Right cardiac atrium (tissue), 5 donors: Measurements from ENCODE around the gene WNT3A. TPM values are rescaled to one million over a fixed set of nuclear protein-coding genes. Genes with fewer than 3 reads are reported as not detected.
A peak's percentile ranks its signal among the peaks of the same experiment; 100 is the strongest.

Experiments
- ATAC-seq, 2 donors: fragments of 200-7000 bp; cut with Tn5 transposase; one replicate each; pipeline versions ENCODE4 v1.8.0 to v1.9.1; 2020; ENCODE audit warnings: moderate library complexity in 2 of 2, mild to moderate bottlenecking in 1 of 2
- DNase-seq, 3 donors: peaks; one replicate each; pipeline ENCODE4 v3.0.0-alpha.2; 2020
- H3K27ac ChIP-seq: one replicate; pipeline ENCODE4 v1.5.1; 2013; ENCODE audit warnings: mild to moderate bottlenecking, low read length, control low read depth, moderate library complexity
- H3K27me3 ChIP-seq: one replicate; pipeline ENCODE4 v1.6.1; 2013; ENCODE audit not compliant: control insufficient read depth, insufficient read depth
- H3K4me1 ChIP-seq: one replicate; pipeline ENCODE4 v1.6.1; 2013; ENCODE audit warnings: low read length; ENCODE audit not compliant: control insufficient read depth, insufficient read depth
- H3K4me3 ChIP-seq: one replicate; pipeline ENCODE4 v1.5.1; 2013; ENCODE audit warnings: low read length, control low read depth
- H3K9me3 ChIP-seq: one replicate; pipeline ENCODE4 v1.6.1; 2013; ENCODE audit warnings: low read length; ENCODE audit not compliant: control insufficient read depth
- WGBS: extraction: QIAGEN DNeasy Blood & Tissue Kit; methylation state at CpG from one replicate; pipeline ENCODE4 v1.1.7; 2013; 5-methylcytosine and 5-hydroxymethylcytosine counted together
- intact Hi-C, 4 donors: fragments of 100-400 bp; cut with DNase I; formaldehyde crosslinking; loops; one replicate each; pipeline versions ENCODE4 v1.11.0 to v1.14.0; 2022 to 2023
- polyA plus RNA-seq: library from polyadenylated mRNA; stranded (reverse); fragments of 200-250 nt; gene quantifications from one replicate; pipeline ENCODE4 v1.2.3, GENCODE V29; 2013
- total RNA-seq, 4 donors: library from RNA; stranded (reverse); fragmentation: NEBNext Ultra II Directional; extraction: Animal tissue kit (Norgen Biotek cat#: 25700); gene quantifications; one replicate each; pipeline ENCODE4 v1.2.1, GENCODE V29; 2021
- donor health status: healthy with polysubstance abuse.
- donor health status: DM: no; HTN: yes; CAD: no.
- donor health status: DM: no; HTN: no; CAD: no.
- donor health status: DM: no; HTN: yes; CAD: no; lungs with severe emphysema.
- donor health status: DM: yes; HTN: yes; CAD: no.

The WNT3A gene
- total and polyA plus RNA-seq, 5 donors, result not detected

DNA sequence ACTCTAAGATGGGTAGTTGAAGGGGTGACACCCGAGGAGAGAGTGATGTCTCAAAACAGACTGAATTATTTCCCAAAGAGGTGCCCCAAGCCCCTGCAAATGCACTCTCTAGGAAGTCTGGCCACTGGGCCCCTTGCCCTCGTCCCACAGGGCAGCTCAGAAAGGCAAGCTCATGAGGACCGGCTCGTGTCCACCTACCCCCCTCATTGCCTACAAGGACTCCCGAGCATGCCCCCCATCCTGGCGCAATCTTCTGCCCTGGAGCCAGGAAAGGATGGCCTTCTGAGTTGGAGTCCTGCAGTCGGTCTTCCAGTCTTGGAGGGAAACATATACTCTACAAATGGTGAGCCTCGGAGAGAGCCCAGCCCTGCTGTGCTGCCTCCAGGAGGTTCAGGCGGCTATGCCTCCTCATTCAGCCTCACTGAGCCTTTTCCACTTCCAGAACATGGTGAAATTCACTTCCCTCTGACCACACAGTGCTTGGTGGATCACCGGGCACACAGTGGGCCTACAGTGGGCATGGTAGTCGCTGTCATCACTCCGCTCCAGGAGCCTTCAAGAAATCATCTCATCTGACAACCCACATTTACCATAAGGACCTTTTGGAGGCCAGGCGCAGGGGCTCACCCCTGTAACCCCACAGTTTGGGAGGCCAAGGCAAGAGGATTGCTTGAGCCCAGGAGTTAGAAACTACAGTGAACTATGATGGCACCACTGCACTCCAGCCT, 5.8 kb upstream of the WNT3A start:
- H3K9me3 ChIP-seq, result peaks cover 4% of the 10 kb centered on the region
- no peaks in the 10 kb centered on the region for H3K27me3 ChIP-seq
- peak in 1 of 3 donors; percentile 23 for DNase-seq
- H3K4me3 ChIP-seq, result no peak overlapping the region
- no peak overlapping the region for H3K27ac ChIP-seq
- no peaks in the 10 kb centered on the region for H3K4me1 ChIP-seq
- 80% methylated on average over 13 of the region's 13 CpGs for WGBS
- intact Hi-C loops, result no loop called here
- no peak for ATAC-seq

GRCh38 chr1:228001738-228002535, 4.9 kb upstream of the WNT3A start:
- H3K27me3 ChIP-seq, result no peaks in the 10 kb centered on the region
- no peak overlapping the region for H3K4me3 ChIP-seq
- no peak overlapping the region for H3K27ac ChIP-seq
- DNase-seq (peak in 1 of 3 donors; percentile 16), ATAC-seq (no peak)
- intact Hi-C loops, result no loop called here
- H3K4me1 ChIP-seq, result no peaks in the 10 kb centered on the region
- no peaks in the 10 kb centered on the region for H3K9me3 ChIP-seq
- 69% methylated on average over 15 of the region's 15 CpGs for WGBS

- H3K9me3 ChIP-seq, result no peaks in the 10 kb centered on the region
- H3K27ac ChIP-seq, result no peak overlapping the region
- H3K4me3 ChIP-seq, result no peak overlapping the region
- ATAC-seq (no peak), DNase-seq (no peak)
- WGBS, result 84% methylated on average over 3 of the region's 3 CpGs
- H3K4me1 ChIP-seq, result no peaks in the 10 kb centered on the region
- intact Hi-C loops, result no loop called here
- H3K27me3 ChIP-seq, result peaks cover 2% of the 10 kb centered on the region
Measured at GRCh38 chr1:228002792-228003191, 4.0 kb upstream of the WNT3A start.

DNA sequence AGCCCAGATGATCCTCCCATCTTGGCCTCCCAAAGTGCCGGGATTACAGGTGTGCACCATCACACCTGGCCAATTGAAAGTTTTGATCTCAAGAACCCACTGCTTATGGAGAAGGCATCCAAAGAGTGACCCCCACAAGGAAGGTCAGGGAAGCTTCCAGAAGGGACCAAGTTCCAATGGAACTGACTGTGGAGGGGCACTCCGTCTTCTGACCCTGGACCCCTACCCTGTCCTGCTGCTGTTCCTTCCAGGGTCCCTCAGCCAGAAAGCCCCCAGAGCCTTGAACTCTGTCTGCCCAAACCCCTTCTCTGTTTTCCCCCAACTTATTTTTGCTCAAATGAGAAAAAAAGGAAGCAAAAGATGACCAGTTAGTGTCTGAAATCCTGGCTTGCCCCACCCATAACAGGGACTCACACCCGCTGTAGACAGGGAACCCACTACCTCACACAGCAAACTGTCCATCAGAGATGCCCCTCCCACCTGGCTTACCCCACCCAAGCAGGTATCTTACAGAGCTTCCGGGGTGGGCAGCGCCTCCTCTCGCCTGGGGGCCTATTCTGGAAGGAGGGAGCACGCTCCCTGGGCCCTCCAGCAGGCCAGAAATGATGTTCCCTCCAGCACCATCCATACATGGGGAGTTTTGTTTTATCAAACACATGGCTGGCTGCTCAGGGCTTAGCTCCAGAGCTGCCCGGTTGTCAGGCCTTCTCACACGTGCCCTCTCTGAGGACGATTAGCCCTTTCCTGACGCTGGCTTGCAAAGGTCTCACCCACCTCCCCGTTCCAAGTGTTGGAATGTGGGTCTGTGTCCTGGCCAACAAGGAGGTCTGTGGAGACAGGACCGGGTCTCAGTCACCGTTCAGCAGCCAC, 3.1 kb upstream of the WNT3A start:
- intact Hi-C loops, result no loop called here
- H3K27ac ChIP-seq, result no peak overlapping the region
- WGBS, result 45% methylated on average over 14 of the region's 14 CpGs
- DNase-seq, result no peak
- ATAC-seq, result no peak
- H3K4me3 ChIP-seq, result no peak overlapping the region
- peaks cover 3% of the 10 kb centered on the region for H3K27me3 ChIP-seq
- H3K9me3 ChIP-seq, result no peaks in the 10 kb centered on the region
- H3K4me1 ChIP-seq, result no peaks in the 10 kb centered on the region

GRCh38 chr1:228004331-228004855, 2.4 kb upstream of the WNT3A start:
- peaks cover 3% of the 10 kb centered on the region for H3K27me3 ChIP-seq
- H3K9me3 ChIP-seq, result no peaks in the 10 kb centered on the region
- intact Hi-C loops, result no loop called here
- no peaks in the 10 kb centered on the region for H3K4me1 ChIP-seq
- no peak overlapping the region for H3K4me3 ChIP-seq
- 13% methylated on average over 12 of the region's 12 CpGs for WGBS
- ATAC-seq (peak; percentile 26 to 28), DNase-seq (peak in 1 of 3 donors; percentile 41)
- no peak overlapping the region for H3K27ac ChIP-seq

DNA sequence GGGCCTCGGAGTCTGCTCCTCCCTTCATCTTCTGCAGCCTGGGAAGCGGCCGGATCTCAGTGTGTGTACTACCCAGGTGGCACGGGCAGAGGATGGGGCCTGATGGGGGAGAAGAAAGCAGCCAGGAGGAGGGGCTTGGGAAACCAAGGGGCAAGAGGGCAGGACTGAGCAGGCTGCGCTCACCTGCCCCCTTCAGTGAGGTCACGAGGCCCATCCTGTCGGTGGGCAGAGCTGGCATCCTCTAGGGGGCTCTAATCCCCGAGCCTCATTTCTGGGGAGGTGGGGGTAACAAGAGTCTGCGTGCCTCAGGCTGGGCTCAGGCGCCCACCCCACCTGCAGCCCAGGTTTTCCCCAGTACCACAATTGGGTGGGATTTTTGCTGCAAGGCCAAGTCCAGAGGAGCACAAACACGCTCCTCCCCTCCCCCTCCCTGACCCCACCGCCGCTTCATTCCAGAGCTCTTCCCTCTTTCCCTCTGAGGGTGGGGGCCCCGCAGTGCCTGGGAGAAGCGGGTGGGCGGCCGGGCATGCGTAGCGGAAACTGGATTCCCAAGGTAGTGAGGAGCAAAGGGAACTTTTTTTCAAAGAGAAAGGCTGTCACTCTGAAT, 1.8 kb upstream of the WNT3A start:
- H3K27ac ChIP-seq, result no peak overlapping the region
- intact Hi-C loops, result no loop called here
- DNase-seq, result no peak
- peaks cover 3% of the 10 kb centered on the region for H3K27me3 ChIP-seq
- 8% methylated on average over 19 of the region's 19 CpGs for WGBS
- H3K4me3 ChIP-seq, result no peak overlapping the region
- ATAC-seq, result no peak
- H3K4me1 ChIP-seq, result no peaks in the 10 kb centered on the region
- H3K9me3 ChIP-seq, result no peaks in the 10 kb centered on the region

DNA sequence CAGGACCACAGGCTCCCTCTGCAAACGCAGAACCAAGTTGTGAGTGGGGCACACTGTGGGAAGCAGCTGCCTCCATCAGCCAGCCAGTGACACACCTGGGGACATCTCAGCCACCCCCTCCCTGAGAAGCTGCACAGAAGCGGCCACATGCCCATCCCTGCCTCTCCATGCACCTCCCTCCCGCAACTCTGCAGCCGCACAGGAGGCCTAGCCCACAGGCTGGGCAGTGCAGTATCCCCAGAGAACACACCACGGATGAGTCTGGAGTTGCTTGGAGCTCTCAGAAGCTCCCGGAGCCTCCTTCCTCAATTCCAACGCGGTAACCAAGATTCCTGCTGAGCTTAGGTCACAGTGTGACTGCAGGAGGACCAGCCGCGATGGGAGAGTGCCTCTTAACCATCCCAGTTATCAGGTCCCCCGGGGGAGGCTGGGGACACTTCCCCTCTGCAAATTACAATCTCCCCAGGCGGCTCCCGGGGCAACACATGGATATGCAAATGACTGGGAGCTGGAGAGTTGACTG, 1.2 kb upstream of the WNT3A start:
- Histone ChIP-seq H3K27ac (no peak overlapping the region), H3K4me3 (no peak overlapping the region), H3K4me1 (no peaks in the 10 kb centered on the region), H3K27me3 (peaks cover 3% of the 10 kb centered on the region), H3K9me3 (no peaks in the 10 kb centered on the region)
- DNase-seq (no peak), ATAC-seq (no peak)
- intact Hi-C loops, result no loop called here
- WGBS, result 3% methylated on average over 13 of the region's 13 CpGs

DNA sequence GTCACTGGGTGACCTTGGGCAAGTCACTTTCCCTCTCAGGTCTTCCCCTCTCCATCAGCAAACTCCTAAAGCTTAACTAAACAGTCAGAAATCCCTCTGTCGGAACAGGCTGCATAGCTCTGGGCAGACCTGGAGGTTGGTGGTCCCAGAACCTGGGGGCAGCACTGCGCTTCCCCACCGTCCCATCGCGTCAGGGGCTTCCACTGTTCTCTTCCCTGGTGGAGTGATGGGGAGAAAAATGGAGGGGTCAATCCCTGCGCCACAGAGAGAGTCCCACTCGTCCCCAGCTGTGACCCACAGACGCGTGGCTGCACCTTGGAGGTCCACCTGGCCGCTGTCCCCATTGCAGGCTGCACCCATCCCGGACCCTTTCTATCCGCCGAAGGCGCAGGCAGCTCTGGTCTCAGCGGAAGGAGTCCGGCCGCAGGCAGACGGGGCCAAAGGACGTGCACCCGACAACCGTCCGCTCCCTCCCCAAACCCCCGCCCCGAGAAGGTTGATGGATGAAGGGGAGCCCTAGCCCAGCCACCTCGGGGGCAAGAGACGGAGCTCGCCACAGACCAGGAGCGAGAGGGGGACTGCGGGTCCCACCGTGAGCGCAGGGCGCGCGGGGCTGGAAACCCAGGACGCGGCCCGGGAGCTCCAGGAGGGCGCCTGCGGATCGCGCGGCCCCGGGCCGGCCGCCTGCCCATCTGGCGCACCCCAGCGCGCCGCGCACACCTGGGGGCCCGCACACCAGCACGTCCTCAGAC, 588 bp upstream of the WNT3A start:
- no peaks in the 10 kb centered on the region for H3K4me1 ChIP-seq
- peak overlapping the region; percentile 27 for H3K4me3 ChIP-seq
- ATAC-seq (no peak), DNase-seq (peak in 1 of 3 donors; percentile 27)
- intact Hi-C loops, result no loop called here
- 3% methylated on average over 52 of the region's 52 CpGs for WGBS
- H3K27me3 ChIP-seq, result peaks cover 3% of the 10 kb centered on the region
- no peaks in the 10 kb centered on the region for H3K9me3 ChIP-seq
- no peak overlapping the region for H3K27ac ChIP-seq

DNA sequence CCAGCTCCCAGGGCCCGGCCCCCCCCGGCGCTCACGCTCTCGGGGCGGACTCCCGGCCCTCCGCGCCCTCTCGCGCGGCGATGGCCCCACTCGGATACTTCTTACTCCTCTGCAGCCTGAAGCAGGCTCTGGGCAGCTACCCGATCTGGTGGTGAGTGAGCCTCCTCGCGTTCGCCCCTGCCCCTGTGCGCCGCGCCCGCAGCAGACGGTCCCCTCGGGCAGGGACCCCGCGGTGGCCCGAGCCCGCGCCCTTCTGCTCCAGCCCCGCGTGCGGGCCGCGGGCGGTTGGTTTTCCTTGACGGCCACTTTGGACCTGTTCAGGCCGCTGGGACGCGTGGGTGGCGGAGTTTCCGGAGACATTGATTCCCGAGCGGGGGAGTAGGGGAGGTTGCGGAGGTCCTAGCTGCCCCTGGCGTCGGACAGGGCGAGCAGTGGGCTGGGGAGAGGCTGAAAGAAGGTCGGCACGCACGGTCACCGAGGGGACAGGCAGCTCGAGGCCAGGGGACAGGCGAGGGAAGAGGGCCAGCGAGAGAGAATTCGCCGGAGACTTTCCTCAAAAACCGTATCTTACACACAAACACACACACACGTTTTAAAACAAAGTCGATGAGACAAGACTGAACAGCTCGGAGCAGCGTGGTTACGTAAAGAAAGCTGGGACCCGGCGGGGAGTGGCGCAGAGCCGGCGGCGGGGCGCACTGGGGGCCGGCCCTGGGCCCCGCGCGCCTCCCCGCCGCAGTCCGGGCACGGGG, 427 bp downstream of the WNT3A start:
- H3K9me3 ChIP-seq, result no peaks in the 10 kb centered on the region
- no peaks in the 10 kb centered on the region for H3K4me1 ChIP-seq
- H3K27ac ChIP-seq, result no peak overlapping the region
- ATAC-seq, result no peak
- peak in 1 of 3 donors; percentile 35 for DNase-seq
- 2% methylated on average over 77 of the region's 77 CpGs for WGBS
- H3K27me3 ChIP-seq, result peaks cover 3% of the 10 kb centered on the region
- intact Hi-C loops, result no loop called here
- H3K4me3 ChIP-seq, result peak overlapping the region; percentile 27
